ENCODE data around the gene RRM2. TPM values are rescaled to one million over a fixed set of nuclear protein-coding genes. Genes with fewer than 3 reads are reported as not detected.
"Not testable (repeated sequence)": the region's sequence is repeated elsewhere in the genome, so short reads cannot be mapped to it uniquely, and the experiment has no call there.

The RRM2 gene
- polyA plus RNA-seq, 4 donors: 46.6 to 59.7 (median 51.7) TPM

DNA sequence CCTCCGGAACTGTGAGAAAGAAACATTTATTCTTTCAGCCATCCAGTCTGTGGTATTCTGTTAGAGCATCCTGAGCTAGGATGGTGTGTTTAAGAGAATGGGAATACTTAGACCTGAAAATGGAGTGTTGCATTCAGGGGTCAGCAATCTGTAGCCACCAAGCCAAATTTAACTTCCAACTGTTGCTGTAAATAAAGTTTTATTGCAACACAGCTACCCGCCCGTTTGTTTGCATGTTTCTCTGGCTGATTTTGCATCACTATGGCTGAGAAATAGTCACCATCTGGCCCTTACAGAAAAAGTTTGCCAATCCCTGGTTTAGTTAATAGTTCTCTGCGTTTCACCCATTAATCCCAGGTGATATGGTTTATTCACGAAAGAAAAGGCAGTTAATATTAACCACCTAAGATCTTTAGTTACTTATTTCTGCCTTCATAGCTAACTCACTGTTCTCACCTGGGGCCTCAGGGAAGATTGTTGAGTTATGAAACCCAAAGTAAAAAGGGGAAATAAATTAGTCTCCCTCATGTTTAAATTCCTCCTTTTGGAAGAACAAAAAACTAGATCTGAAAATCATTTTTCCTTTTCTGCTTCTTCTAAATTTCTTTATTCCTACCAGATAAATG, 32.9 kb upstream of the RRM2 start:
- no peak for DNase-seq (ENCODE audit: low read depth in 4 of 4, low spot score in 3 of 4)

DNA sequence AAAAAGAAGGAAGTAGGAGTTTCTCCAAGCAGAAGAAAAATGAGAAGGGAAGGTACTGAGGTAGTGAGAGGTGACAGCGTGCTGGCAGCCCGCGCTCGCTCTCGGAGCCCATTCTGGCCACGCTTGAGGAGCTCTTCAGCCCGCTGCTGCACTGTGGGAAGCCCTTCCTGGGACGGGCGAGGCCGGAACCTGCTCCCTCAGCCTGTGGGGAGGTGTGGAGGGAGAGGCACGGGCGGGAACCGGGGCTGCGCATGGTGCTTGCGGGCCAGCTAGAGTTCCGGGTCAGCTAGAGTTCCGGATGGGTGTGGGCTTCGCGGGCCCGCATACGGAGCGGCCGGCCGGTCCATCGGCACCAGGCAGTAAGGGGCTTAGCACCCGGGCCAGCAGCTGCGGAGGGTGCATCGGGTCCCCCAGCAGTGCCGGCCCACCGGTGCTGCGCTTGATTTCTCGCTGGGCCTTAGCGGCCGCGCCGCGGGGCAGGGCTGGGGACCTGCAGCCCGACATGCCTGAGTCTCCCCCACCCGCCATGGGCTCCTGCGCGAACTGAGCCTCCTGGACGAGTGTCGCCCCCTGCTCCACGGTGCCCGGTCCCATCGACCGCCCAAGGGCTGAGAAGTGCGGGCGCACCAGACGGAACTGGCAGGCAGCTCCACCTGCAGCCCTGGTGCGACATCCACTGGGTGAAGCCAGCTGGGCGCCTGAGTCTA, 31.2 kb upstream of the RRM2 start:
- DNase-seq (ENCODE audit: low read depth in 4 of 4, low spot score in 3 of 4): no peak

DNA sequence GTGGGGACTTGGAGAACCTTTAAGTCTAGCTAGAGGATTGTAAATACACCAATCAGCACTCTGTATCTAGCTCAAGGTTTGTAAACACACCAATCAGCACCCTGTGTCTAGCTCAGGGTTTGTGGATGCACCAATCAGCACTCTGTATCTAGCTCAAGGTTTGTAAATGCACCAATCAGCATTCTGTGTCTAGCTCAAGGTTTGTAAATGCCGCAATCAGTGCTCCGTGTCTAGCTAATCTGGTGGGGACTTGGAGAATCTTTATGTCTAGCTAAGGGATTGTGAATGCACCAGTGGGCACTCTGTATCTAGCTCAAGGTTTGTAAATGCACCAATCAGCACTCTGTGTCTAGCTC, 30.7 kb upstream of the RRM2 start:
- not testable (repeated sequence) for DNase-seq (ENCODE audit: low read depth in 4 of 4, low spot score in 3 of 4)

DNA sequence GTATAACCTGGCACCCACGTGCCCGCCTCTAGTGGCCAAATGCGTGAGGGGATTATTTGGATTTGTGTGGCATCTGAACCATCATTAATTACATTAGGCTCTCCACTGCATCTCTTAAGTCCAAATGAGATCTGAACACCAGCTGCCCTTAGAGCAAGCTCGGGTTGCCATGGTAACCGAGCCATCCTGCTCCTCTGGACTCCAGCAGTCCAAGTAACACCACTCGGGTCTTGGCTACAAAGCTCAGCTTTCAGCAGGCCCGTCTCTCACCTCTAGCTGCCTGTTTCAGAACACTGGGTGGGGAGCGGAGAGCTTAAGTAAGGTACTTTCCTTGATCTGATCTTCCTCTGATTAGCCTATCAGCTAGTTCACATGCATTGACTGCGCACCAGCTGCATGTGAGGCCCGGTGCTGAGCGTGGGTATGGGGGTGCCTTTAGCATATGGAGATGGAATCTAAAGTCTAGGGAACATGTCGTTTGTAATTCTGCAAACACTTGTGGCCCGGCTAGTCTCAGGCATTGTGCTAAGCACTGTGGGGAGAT, 28.2 kb upstream of the RRM2 start:
- DNase-seq (ENCODE audit: low read depth in 4 of 4, low spot score in 3 of 4): no peak

DNA sequence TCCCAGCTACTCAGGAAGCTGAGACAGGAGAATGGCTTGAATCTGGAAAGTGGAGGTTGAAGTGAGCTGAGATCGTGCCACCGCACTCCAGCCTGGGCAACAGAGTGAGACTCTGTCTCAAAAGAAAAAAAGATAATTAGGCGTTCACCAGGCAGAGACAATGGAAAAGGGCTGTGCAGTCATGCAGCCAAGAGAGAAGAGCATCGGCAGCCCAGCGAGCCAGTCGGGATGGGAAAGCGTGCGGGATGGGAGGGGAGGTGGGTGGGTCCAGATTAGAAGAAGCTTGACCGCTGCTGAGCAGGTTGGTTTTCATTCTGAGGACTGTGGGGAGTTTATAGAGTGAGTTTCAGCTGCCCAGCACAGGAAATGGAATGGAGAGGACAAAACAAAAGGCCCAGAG, 27.4 kb upstream of the RRM2 start:
- DNase-seq (ENCODE audit: low read depth in 4 of 4, low spot score in 3 of 4): no peak

DNA sequence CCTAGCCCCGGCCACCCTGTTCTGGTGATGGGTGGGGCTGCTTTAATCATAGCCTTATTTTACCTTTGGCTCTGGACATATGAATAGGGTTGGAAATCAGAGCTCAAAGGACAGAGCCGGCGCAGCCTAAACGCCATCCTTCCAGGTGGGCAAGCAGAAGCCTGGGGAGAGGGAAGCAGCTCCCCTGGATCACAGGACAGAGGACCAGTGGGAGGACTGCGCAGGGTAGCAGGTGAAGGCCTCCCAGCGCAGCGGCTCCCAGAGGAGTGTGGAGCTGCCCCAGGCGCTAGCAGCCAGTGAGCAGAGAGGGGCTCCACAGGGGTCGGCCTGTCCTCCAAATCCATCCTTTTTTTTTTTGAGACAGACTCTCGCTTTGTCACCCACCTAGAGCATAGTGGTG, 25.9 kb upstream of the RRM2 start:
- DNase-seq (ENCODE audit: low read depth in 4 of 4, low spot score in 3 of 4): no peak

DNA sequence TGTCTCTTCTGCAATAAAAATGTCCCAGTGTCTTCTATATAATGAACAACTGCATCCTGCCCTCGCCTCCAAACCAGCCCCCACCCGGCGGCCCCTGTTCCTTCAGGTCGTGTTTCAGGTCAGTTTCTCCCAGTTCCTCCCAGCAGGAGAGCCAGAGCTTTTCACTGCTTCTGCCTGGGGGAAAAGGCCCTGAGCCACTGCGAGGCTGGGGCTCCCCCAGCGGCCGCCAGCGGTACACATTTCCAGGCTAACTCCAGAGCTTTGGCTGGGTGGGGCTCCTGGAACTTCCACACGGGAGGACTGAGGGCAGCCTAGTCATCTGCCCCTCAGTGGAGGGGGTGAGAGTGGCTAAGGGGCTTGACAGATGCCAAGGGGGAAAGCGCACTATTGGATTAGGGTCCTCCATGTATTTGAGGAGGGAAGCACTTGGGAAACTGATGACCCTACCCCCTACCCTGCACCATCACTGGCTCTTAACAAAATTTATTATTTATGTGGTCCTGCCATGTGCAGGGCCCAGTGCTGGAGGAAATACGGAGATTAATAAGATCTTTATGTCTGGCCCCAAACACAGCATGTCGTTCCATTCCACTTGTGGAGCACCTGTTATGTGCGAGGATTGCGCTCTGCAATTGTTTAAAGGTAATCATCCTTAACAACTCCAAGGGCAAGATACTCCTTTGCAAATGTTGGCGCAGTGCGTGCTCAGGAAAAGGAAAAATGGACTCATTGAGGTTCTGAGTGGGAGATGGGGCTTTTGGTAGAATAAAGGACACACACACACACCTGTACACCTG, 25.0 kb upstream of the RRM2 start:
- no peak for DNase-seq (ENCODE audit: low read depth in 4 of 4, low spot score in 3 of 4)

DNA sequence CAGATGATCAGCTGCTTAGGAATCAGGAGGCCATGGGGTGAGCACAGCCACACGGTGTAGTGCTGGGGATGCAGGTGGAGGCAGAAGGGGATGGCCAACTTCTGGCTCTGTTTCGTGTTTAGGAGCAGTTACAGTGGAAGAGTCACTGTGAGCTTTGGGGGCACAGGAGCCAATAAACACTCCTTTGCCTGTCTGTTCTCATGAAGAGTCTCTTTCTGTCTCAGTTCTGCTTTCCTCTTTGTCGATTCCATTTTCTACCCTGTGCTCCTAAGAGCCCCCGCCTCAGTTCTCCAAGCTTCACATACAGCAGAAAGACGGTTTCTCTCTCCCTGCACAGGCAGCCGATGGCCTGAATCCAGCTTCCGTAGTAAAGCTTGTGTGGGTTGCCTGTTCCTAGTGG, 21.0 kb upstream of the RRM2 start:
- DNase-seq (ENCODE audit: low read depth in 4 of 4, low spot score in 3 of 4): no peak

DNA sequence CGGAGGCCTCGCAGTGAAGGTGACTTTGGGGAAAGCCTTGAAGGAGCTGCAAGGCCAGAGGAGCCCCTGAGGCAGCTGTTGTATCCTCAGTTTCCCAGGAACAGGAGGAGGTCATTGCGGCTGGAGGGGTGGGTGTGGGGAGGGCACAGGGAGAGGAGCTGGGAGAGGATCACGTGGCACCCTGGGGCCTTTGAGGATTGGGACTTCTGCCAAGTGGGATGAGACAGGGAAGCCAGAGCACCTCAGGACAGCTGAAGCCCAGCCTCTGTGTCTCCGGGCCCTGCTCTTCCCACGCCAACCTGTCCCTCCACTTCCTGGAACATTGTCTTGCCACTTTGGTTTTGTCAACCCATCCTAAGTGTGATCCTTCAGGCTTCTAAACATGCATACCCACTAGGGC, 19.4 kb upstream of the RRM2 start:
- no peak for DNase-seq (ENCODE audit: low read depth in 4 of 4, low spot score in 3 of 4)

DNA sequence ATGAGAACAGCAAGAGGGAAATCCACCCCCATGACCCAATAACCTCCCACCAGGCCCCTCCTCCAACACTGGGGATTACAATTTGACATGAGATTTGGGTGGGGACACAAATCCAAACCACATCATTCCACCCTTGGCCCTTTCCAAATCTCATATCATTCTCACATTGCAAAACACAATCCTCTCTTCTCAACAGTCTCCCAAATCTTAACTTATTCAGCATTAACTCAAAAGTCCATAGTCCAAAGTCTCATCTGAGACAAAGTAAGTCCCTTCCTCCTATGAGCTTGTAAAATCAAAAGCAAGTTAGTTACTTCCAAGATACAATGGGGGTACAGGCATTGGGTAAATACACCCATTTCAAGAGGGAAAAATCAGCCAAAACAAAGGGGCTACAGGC, 17.6 kb upstream of the RRM2 start:
- DNase-seq (ENCODE audit: low read depth in 4 of 4, low spot score in 3 of 4): not testable (repeated sequence)

DNA sequence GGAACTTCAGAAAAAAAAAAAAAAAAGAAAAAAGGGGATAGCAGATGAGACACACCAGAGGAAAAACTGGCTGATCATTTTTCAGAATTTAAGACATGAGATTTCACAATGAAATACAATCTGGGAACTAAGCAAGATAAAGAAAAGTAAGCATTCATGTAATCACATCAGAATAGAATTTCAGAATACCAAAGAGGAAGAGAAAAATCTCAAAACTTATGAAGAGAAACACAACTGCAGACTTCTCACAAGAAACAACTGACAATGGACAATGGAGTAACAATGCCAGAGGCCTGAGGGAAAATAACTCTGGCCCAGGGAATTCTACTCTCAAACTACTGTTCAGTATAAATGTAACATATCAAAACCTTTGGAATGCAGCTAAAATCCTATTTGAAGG, 13.2 kb upstream of the RRM2 start:
- no peak for DNase-seq (ENCODE audit: low read depth in 4 of 4, low spot score in 3 of 4)

DNA sequence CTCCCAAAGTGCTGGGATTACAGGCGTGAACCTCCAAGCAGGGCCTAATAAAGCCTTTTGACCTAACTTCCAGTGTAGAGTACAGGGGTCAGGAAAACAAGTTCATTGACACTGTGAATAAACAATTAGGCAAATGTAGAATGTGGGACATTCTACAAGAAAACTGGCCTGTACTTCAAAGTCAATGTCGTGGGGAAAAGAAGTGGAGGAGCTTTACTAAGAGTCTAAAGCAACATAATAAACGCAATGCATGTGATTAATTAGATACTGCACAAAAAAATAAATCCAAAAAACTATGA, 3.6 kb upstream of the RRM2 start:
- no peak for DNase-seq (ENCODE audit: low read depth in 4 of 4, low spot score in 3 of 4)

DNA sequence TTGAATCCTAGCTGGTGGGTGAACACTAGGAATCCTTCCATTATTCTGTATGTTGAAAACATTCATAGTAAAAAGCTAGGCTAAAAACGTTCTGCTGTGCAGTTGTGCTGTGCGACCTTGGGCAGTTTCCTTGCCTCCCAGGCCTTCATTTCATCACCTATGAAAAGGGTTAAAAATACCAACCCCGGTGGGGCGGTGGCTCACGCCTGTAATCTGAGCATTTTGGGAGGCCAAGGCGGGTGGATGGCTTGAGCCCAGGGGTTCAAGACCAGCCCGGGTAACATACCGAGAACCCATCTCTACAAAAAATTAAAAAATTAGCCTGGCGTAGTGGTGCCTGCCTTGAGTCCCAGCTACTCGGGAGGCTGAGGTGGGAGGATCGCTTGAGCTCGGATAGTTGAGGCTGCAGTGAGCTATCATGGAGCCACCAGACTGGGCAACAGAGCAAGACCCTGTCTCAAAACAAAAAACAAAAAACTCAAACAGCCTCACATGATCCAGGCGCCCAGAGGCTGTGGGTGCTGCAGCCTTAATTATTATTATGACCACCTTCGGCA, 2.9 kb upstream of the RRM2 start:
- no peak for DNase-seq (ENCODE audit: low read depth in 4 of 4, low spot score in 3 of 4)

DNA sequence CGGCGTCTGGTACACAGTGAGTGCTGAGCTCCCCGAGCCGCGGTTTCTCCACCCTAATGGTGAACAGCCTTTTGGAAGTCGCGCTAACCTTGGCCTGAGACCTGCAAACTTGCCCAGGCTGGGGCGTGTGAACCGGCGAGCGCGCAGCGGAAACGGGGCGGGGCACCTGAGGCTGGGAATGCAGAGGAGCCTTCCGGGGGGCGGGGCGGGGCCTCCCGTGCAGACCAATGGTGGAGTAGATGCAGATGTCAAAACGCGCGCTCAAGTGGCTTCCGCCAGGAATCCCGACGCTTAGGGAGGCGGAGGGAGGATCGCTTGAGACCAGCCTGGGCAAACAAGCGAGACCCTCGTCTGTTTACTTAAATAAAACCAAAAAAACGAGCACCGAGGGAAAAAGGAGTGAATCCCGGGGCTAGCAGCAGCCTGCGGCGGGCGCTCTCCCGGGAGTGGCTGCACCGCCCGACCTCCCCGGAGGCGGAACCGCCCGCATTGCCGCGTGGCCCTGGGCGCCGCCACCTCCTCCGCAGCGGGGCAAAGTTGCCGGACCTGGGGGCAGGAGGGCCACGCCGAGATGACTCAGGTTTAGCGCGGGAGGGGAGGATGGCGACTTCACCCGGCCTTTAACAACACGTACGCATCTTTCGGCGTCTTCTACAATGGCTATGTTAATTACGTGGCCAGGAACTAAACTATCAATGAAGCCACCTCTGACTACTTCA, 2.2 kb upstream of the RRM2 start:
- peak; percentile 80 to 82 (median 80) for DNase-seq (ENCODE audit: low read depth in 4 of 4, low spot score in 3 of 4)

DNA sequence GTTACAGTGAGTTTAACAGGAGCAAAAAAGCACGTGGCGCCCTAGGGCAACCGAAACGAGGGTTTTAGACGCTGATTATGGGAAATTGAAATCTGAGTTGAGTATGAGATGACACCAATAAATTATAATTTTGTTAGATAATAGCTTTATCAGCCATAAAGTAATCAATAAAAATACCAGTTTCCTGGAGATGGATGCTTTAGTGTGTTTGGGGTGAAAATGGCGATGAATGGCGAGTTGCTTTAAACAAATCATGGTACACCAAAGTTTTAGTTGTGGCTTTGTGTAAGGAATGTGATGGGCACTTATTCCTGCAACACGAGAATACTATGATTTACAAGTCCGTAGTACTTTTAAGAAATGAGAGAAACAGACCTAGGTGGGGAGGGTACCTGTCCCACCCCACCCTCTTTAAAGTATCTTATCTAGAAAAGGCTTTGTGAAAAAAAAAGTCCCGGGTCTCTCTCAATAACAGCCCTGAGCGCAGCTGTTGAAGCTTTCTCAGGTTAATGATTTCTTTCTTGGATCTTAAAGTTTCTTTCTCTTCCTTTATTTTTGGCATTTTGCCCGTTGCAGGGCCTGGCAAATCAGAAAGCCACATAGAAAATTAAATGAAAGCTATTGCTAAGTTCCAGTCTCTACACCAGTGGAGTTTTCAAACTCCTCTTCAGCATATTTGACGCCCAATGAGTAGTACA, 1.5 kb upstream of the RRM2 start:
- no peak for DNase-seq (ENCODE audit: low read depth in 4 of 4, low spot score in 3 of 4)

DNA sequence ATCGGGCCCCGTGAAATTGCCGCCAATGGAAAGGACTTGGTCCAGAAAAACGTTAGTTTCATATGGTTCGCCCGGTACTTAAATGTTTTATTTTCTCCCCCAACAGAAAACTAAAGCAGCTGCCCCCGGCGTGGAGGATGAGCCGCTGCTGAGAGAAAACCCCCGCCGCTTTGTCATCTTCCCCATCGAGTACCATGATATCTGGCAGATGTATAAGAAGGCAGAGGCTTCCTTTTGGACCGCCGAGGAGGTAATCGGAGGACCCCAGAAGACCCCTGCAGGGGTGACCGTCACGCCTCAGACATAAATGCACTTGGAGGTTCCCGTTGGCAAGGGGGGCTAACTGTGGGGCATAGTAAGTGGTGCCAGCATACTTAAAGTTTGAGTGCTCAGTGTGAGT, 742 bp downstream of the RRM2 start:
- no peak for DNase-seq (ENCODE audit: low read depth in 4 of 4, low spot score in 3 of 4)

DNA sequence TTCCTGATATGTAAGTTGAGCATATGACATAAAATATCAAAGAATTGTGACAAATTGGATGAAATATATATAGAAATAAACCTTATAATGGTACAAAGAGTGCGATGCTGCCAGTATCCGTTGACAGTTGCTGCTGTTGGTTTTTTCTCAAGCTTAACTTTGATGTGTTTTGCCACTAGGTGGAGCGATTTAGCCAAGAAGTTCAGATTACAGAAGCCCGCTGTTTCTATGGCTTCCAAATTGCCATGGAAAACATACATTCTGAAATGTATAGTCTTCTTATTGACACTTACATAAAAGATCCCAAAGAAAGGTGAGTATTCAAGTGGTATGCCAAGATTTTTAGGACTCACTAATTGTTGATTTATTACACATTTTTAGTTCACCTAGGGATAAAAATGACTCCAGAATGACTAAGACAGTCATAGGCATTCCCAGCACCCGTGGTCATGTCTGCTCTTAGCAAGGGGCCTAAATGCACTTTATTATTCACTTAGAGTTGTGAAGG, 2.1 kb downstream of the RRM2 start:
- DNase-seq (ENCODE audit: low read depth in 4 of 4, low spot score in 3 of 4): peak in 2 of 4 donors; percentile 57 to 63

DNA sequence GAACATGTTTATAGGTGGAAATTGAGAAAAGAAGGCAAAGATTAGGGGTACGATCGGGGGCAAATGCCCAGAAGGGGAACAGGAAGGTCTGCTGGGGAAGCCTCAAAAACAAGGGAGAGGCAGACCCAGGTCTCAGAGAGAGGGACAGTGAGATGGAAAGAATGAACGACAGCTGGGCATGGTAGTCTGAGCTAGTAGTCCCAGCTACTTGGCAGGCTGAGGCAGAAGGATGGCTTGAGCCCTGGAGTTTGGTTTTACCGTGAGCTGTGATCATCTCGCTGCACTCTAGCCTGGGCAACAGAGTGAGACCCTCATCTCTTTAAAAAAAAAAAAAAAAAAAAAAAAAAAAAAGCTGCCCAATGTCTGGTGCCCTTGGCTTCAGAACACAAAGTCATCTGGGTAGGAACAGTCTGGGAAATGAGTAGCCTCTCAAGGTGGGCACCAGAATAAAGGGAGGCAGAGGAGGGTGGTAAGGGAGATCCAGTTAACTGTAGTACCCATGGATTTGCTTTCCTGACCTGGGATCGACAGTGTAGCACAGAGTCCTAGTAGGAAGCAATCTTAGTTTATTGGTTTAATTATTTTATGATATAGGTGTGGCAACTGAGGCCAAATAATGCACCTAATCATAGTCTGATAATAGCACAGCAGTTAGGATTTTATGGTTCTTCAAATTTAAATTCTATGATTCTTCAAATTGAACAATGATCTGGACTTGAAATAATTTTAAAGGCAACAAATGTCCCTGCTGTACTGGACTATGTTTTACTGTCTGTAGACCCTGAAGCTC, 3.5 kb downstream of the RRM2 start:
- DNase-seq (ENCODE audit: low read depth in 4 of 4, low spot score in 3 of 4): no peak

DNA sequence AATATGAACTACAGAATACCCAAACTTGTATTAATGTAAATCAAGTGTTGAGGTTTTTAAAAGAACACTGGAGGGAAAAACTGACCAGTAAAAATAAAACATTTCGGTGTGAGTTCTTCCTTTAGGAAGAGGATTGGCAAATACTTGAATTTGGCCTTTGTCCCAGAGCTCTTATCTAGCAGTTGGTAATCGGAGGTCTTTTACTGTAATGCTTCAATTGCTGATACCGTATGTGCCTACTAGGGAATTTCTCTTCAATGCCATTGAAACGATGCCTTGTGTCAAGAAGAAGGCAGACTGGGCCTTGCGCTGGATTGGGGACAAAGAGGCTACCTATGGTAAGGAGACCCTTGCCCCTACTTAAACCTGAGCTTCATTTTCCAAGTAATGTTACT, 4.1 kb downstream of the RRM2 start:
- no peak for DNase-seq (ENCODE audit: low read depth in 4 of 4, low spot score in 3 of 4)
